ENCODE results near the gene TNIK. TPM values are rescaled to one million over a fixed set of nuclear protein-coding genes. Genes with fewer than 3 reads are reported as not detected.

Gene TNIK
- total and polyA plus RNA-seq, 2 donors from 2014 or later, result 3.6 to 48.9 TPM

DNA sequence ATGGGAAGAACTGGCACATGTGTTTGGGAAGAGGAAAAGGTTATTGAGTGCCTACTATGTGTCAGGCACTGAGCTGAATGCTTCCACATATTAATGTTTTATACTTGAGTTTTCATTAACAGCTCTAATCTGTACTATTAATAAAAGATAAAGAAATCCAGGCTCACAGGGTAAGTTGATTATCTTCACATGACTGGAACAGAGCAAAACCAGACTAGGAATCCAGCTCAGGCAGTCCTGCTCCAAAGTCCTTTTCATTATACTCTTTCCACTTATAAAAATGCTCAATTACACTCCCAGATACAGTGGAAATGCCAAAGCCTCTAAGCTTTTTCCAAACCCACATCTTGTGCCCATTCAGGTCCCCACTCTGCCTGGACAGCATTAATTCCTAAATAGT lies 97.6 kb downstream of the TNIK start:
- H3K9me3 ChIP-seq (ENCODE audit: control insufficient read depth in 2 of 3, insufficient read depth in 1 of 3, low read length in 3 of 3), result no peaks in the 10 kb centered on the region
- TF ChIP-seq, protein P1, sequence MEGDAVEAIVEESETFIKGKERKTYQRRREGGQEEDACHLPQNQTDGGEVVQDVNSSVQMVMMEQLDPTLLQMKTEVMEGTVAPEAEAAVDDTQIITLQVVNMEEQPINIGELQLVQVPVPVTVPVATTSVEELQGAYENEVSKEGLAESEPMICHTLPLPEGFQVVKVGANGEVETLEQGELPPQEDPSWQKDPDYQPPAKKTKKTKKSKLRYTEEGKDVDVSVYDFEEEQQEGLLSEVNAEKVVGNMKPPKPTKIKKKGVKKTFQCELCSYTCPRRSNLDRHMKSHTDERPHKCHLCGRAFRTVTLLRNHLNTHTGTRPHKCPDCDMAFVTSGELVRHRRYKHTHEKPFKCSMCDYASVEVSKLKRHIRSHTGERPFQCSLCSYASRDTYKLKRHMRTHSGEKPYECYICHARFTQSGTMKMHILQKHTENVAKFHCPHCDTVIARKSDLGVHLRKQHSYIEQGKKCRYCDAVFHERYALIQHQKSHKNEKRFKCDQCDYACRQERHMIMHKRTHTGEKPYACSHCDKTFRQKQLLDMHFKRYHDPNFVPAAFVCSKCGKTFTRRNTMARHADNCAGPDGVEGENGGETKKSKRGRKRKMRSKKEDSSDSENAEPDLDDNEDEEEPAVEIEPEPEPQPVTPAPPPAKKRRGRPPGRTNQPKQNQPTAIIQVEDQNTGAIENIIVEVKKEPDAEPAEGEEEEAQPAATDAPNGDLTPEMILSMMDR (IDR thresholded peaks at IDR 0.05; ENCODE audit: borderline replicate concordance, extremely low read depth, insufficient read depth), result no peak
- FAIRE-seq (no peak), DNase-seq (no peak)
- H3K4me3 ChIP-seq (ENCODE audit: low read length in 3 of 3), result no peak overlapping the region
- intact Hi-C loops (cut with DNase I), result no loop called here
- no peak overlapping the region for H3K9ac ChIP-seq (ENCODE audit: low read length in 3 of 3)
- H3K4me1 ChIP-seq (ENCODE audit: control insufficient read depth in 2 of 3, insufficient read depth in 2 of 3, low read depth in 1 of 3, low read length in 3 of 3), result peaks cover 0 to 12% (median 0%) of the 10 kb centered on the region in 3 donors
- no peaks in the 10 kb centered on the region for H3K27me3 ChIP-seq (ENCODE audit: control insufficient read depth, insufficient read depth, low read length)
- H3K27ac ChIP-seq (ENCODE audit: low read depth in 2 of 2, low read length in 2 of 2), result no peak overlapping the region
- no peaks in the 10 kb centered on the region for H3K36me3 ChIP-seq (ENCODE audit: control insufficient read depth in 2 of 3, insufficient read depth in 3 of 3, low read length in 3 of 3)

DNA sequence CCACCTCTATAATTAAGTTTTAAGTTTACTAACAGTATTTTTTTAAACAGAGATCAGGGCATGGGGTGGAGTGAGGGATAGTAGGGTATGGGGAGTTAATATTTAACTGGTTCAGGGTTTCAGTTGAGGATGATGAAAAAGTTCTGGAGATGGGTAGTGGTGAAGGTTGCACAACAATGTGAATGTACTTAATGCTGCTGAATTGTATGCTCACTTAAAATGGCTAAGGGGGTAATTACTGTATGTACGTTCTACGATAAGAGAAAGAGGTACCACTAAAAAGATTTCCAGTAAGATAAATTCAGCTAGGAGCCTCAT lies 101.4 kb downstream of the TNIK start:
- Histone ChIP-seq H3K4me3 (ENCODE audit: low read length in 3 of 3) (no peak overlapping the region), H3K4me1 (ENCODE audit: control insufficient read depth in 2 of 3, insufficient read depth in 2 of 3, low read depth in 1 of 3, low read length in 3 of 3) (peaks cover 0 to 12% (median 0%) of the 10 kb centered on the region in 3 donors), H3K9me3 (ENCODE audit: control insufficient read depth in 2 of 3, insufficient read depth in 1 of 3, low read length in 3 of 3) (no peaks in the 10 kb centered on the region), H3K27ac (ENCODE audit: low read depth in 2 of 2, low read length in 2 of 2) (no peak overlapping the region), H3K9ac (ENCODE audit: low read length in 3 of 3) (no peak overlapping the region), H3K27me3 (ENCODE audit: control insufficient read depth, insufficient read depth, low read length) (no peaks in the 10 kb centered on the region), H3K36me3 (ENCODE audit: control insufficient read depth in 2 of 3, insufficient read depth in 3 of 3, low read length in 3 of 3) (no peaks in the 10 kb centered on the region)
- FAIRE-seq (no peak), DNase-seq (no peak)
- TF ChIP-seq, protein P1 (IDR thresholded peaks at IDR 0.05; ENCODE audit: borderline replicate concordance, extremely low read depth, insufficient read depth), result no peak
- intact Hi-C loops (cut with DNase I), result no loop called here

DNA sequence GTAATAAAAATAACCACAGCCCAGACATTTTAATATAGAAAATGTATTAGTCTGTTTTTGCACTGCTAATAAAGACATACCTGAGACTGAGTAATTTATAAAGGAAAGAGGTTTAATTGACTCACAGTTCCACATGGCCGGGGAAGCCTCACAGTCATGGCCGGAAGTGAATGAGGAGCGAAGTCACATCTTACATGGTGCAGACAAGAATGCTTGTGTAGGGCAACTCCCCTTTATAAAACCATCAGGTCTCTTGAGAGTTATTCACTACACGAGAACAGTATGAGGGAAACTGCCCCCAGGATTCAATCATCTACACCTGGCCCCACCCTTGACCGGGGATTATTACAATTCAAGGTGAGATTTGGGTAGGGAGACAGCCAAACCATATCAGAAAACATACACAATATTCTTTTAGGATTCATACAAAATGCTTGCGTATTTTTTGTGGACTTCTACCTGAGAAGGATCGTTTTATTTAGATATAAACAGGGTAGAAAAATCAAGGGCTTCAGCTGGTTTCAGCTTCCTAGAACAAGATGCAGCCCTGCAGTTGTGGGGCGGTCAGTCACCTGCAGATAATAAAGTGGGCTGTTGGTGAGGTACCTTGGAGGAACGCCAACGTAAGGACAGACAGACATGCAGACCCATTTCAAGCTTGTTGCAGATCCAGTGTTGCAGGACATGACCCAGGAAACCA lies 101.9 kb downstream of the TNIK start:
- Histone ChIP-seq H3K9me3 (ENCODE audit: control insufficient read depth in 2 of 3, insufficient read depth in 1 of 3, low read length in 3 of 3) (no peaks in the 10 kb centered on the region), H3K4me3 (ENCODE audit: low read length in 3 of 3) (no peak overlapping the region), H3K9ac (ENCODE audit: low read length in 3 of 3) (no peak overlapping the region), H3K4me1 (ENCODE audit: control insufficient read depth in 2 of 3, insufficient read depth in 2 of 3, low read depth in 1 of 3, low read length in 3 of 3) (peaks cover 0 to 12% (median 0%) of the 10 kb centered on the region in 3 donors), H3K36me3 (ENCODE audit: control insufficient read depth in 2 of 3, insufficient read depth in 3 of 3, low read length in 3 of 3) (no peaks in the 10 kb centered on the region), H3K27ac (ENCODE audit: low read depth in 2 of 2, low read length in 2 of 2) (no peak overlapping the region), H3K27me3 (ENCODE audit: control insufficient read depth, insufficient read depth, low read length) (no peaks in the 10 kb centered on the region)
- TF ChIP-seq, protein P1 (IDR thresholded peaks at IDR 0.05; ENCODE audit: borderline replicate concordance, extremely low read depth, insufficient read depth), result no peak
- intact Hi-C loops (cut with DNase I), result no loop called here
- no peak for FAIRE-seq
- DNase-seq, result no peak

DNA sequence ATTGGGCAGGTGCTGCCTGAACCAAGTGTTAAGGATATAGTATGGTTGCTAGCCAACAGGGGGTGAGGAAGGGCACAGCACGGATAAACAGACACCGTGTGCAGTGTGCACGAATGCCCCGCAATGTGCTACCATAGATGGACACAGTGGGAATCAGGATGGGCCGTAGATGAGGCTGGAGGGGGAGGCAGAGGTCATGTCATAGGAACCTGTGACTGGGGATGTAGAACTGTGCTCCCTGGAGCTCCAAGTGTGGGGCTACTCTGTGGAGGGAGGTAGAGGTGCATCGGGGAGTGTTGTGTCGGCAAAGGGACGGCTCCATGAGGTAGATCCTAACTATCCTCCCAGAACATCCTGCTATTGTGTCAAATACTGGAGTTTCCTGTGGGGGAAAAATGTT lies 102.5 kb downstream of the TNIK start:
- no peak overlapping the region for H3K4me3 ChIP-seq (ENCODE audit: low read length in 3 of 3)
- H3K4me1 ChIP-seq (ENCODE audit: control insufficient read depth in 2 of 3, insufficient read depth in 2 of 3, low read depth in 1 of 3, low read length in 3 of 3), result peaks cover 0 to 6% (median 0%) of the 10 kb centered on the region in 3 donors
- no peak overlapping the region for H3K27ac ChIP-seq (ENCODE audit: low read depth in 2 of 2, low read length in 2 of 2)
- intact Hi-C loops (cut with DNase I), result no loop called here
- FAIRE-seq (no peak), DNase-seq (no peak)
- no peaks in the 10 kb centered on the region for H3K27me3 ChIP-seq (ENCODE audit: control insufficient read depth, insufficient read depth, low read length)
- TF ChIP-seq, protein P1 (IDR thresholded peaks at IDR 0.05; ENCODE audit: borderline replicate concordance, extremely low read depth, insufficient read depth), result no peak
- H3K9me3 ChIP-seq (ENCODE audit: control insufficient read depth in 2 of 3, insufficient read depth in 1 of 3, low read length in 3 of 3), result no peaks in the 10 kb centered on the region
- H3K36me3 ChIP-seq (ENCODE audit: control insufficient read depth in 2 of 3, insufficient read depth in 3 of 3, low read length in 3 of 3), result no peaks in the 10 kb centered on the region
- H3K9ac ChIP-seq (ENCODE audit: low read length in 3 of 3), result no peak overlapping the region

All from kidney (tissue), 14 donors.